Peyer's patch (tissue), 4 donors: Measurements from ENCODE around the gene LDLRAD4. TPM values are rescaled to one million over a fixed set of nuclear protein-coding genes. Genes with fewer than 3 reads are reported as not detected.
A peak's percentile ranks its signal among the peaks of the same experiment; 100 is the strongest.

Experiments
- DNase-seq, 3 donors: peaks; one replicate each; pipeline ENCODE4 v3.0.0-alpha.2; 2017 to 2019
- H3K27ac ChIP-seq, 4 donors: fragments of 200-600 bp; sonication (generic); one replicate each; pipeline ENCODE4 v1.5.1; 2016 to 2019
- H3K27me3 ChIP-seq, 2 donors: fragments of 200-600 bp; sonication (generic); one replicate each; pipeline ENCODE4 v1.5.1; 2019
- H3K36me3 ChIP-seq, 3 donors: fragments of 200-600 bp; sonication (generic); one replicate each; pipeline ENCODE4 v1.5.1; 2016 to 2019
- H3K4me1 ChIP-seq, 4 donors: fragments of 200-600 bp; sonication (generic); one replicate each; pipeline ENCODE4 v1.5.1; 2016 to 2019
- H3K4me3 ChIP-seq, 4 donors: fragments of 200-600 bp; sonication (generic); 1 replicate in 3 of 4; 2 replicates in 1 of 4; pipeline ENCODE4 v1.5.1; 2016 to 2019; ENCODE audit warnings: mild to moderate bottlenecking in 1 of 4
- H3K9me3 ChIP-seq, 4 donors: fragments of 200-600 bp; sonication (generic); one replicate each; pipeline ENCODE4 v1.5.1; 2016 to 2019; ENCODE audit warnings: mild to moderate bottlenecking in 1 of 4
- CTCF ChIP-seq, 6 experiments: fragments of 450-650 bp in 4 of 6; fragments of 200-600 bp in 2 of 6; sonication (generic) in 1 of 6; IDR thresholded peaks; one replicate each; pipeline ENCODE4 v1.5.1; 2017 to 2019; ENCODE audit warnings: antibody characterized with exemption in 6 of 6, mild to moderate bottlenecking in 3 of 6, moderate library complexity in 1 of 6
- POLR2A ChIP-seq, 2 donors: fragments of 450-650 bp; IDR thresholded peaks; one replicate each; pipeline ENCODE4 v1.5.1; 2017; ENCODE audit warnings: antibody characterized with exemption in 2 of 2, mild to moderate bottlenecking in 2 of 2, moderate library complexity in 2 of 2
- total RNA-seq, 4 donors: library from RNA; depleted of rRNA; stranded (reverse); fragments of >200 nt; gene quantifications; one replicate each; pipeline ENCODE4 v1.1.0, GENCODE V29; 2016

LDLRAD4 gene
- total RNA-seq, 4 donors from 2014 or later: 24.8 to 128 (median 50.0) TPM

GRCh38 chr18:13222856-13223281, 4.3 kb downstream of the LDLRAD4 start:
- peak overlapping the region in 1 of 4 donors; percentile 38 for H3K4me3 ChIP-seq
- peak overlapping the region; percentile 46 to 89 (median 65) for H3K27ac ChIP-seq
- no peaks in the 10 kb centered on the region for H3K27me3 ChIP-seq
- no peaks in the 10 kb centered on the region for H3K9me3 ChIP-seq
- H3K36me3 ChIP-seq: no peaks in the 10 kb centered on the region
- peak in 2 of 3 donors; percentile 67 to 83 for DNase-seq
- H3K4me1 ChIP-seq: peaks cover 7 to 51% (median 15%) of the 10 kb centered on the region in 4 donors
- no peak for TF ChIP-seq POLR2A (IDR thresholded peaks at IDR 0.05)
- no peak for TF ChIP-seq CTCF (IDR thresholded peaks at IDR 0.05)

GRCh38 chr18:13223311-13224143, 5.0 kb downstream of the LDLRAD4 start:
- Histone ChIP-seq H3K4me1 (peaks cover under 1 to 51% (median 15%) of the 10 kb centered on the region in 4 donors), H3K36me3 (no peaks in the 10 kb centered on the region), H3K27ac (peak overlapping the region; percentile 46 to 89 (median 65)), H3K4me3 (no peak overlapping the region), H3K27me3 (no peaks in the 10 kb centered on the region), H3K9me3 (no peaks in the 10 kb centered on the region)
- TF ChIP-seq CTCF (IDR thresholded peaks at IDR 0.05) (no peak), POLR2A (IDR thresholded peaks at IDR 0.05) (no peak)
- peak in 2 of 3 donors; percentile 56 to 72 for DNase-seq

- Histone ChIP-seq H3K9me3 (no peaks in the 10 kb centered on the region), H3K4me1 (peaks cover 0 to 39% (median 15%) of the 10 kb centered on the region in 4 donors), H3K36me3 (no peaks in the 10 kb centered on the region), H3K27ac (no peak overlapping the region), H3K27me3 (no peaks in the 10 kb centered on the region), H3K4me3 (no peak overlapping the region)
- no peak for DNase-seq
- no peak for TF ChIP-seq POLR2A (IDR thresholded peaks at IDR 0.05)
- TF ChIP-seq CTCF (IDR thresholded peaks at IDR 0.05): no peak
Measured at GRCh38 chr18:13225261-13225660, 6.7 kb downstream of the LDLRAD4 start.

GRCh38 chr18:13226533-13227144, 8.1 kb downstream of the LDLRAD4 start:
- no peak for DNase-seq
- H3K9me3 ChIP-seq: no peaks in the 10 kb centered on the region
- H3K4me3 ChIP-seq: no peak overlapping the region
- no peaks in the 10 kb centered on the region for H3K27me3 ChIP-seq
- H3K36me3 ChIP-seq: no peaks in the 10 kb centered on the region
- TF ChIP-seq CTCF (IDR thresholded peaks at IDR 0.05) (no peak), POLR2A (IDR thresholded peaks at IDR 0.05) (no peak)
- H3K27ac ChIP-seq: no peak overlapping the region
- H3K4me1 ChIP-seq: peaks cover 0 to 25% (median 15%) of the 10 kb centered on the region in 4 donors

- H3K36me3 ChIP-seq: no peaks in the 10 kb centered on the region
- no peaks in the 10 kb centered on the region for H3K9me3 ChIP-seq
- H3K27ac ChIP-seq: no peak overlapping the region
- H3K4me3 ChIP-seq: no peak overlapping the region
- no peaks in the 10 kb centered on the region for H3K27me3 ChIP-seq
- H3K4me1 ChIP-seq: peaks cover 0 to 13% (median 8%) of the 10 kb centered on the region in 4 donors
- no peak for DNase-seq
- TF ChIP-seq POLR2A (IDR thresholded peaks at IDR 0.05) (no peak), CTCF (IDR thresholded peaks at IDR 0.05) (no peak)
Measured at GRCh38 chr18:13227910-13228309, 9.3 kb downstream of the LDLRAD4 start.
